Liver (tissue), 3 donors: Measurements from ENCODE around the gene LPAR2.

Experiments used
- FOXA1 ChIP-seq: IDR thresholded peaks from 2 replicates; pipeline ENCODE4 v1.6.1; 2016; ENCODE audit warnings: antibody characterized with exemption
- GABPA ChIP-seq, 2 donors: IDR thresholded peaks in 1 of 2; conservative IDR thresholded peaks in 1 of 2; 2 replicates each; pipeline ENCODE4 v1.6.1; 2016; ENCODE audit warnings: antibody characterized with exemption in 2 of 2, mild to moderate bottlenecking in 1 of 2, moderate library complexity in 1 of 2
- JUND ChIP-seq, 2 donors: IDR thresholded peaks; 2 replicates each; pipeline ENCODE4 v1.6.1; 2016; ENCODE audit warnings: antibody characterized with exemption in 2 of 2
- RAD21 ChIP-seq, 2 donors: IDR thresholded peaks; 2 replicates each; pipeline ENCODE4 v1.6.1; 2016; ENCODE audit warnings: antibody characterized with exemption in 2 of 2, mild to moderate bottlenecking in 2 of 2
- SP1 ChIP-seq: IDR thresholded peaks from 2 replicates; pipeline ENCODE4 v1.6.1; 2018; ENCODE audit warnings: antibody characterized with exemption, mild to moderate bottlenecking
- TAF1 ChIP-seq: conservative IDR thresholded peaks from 2 replicates; pipeline ENCODE4 v1.6.1; 2016; ENCODE audit warnings: antibody characterized with exemption, mild to moderate bottlenecking
- YY1 ChIP-seq: IDR thresholded peaks from 2 replicates; pipeline ENCODE4 v1.6.1; 2016; ENCODE audit warnings: antibody characterized with exemption, mild to moderate bottlenecking
- TF ChIP-seq, protein P1 (sequence below): fragments of 150-350 bp; IDR thresholded peaks from 2 replicates; pipeline ENCODE4 v1.5.1; 2017; ENCODE audit warnings: improper control_type of control experiment, low read depth, low read length; ENCODE audit not compliant: missing input control
- TF ChIP-seq, protein P2 (sequence below): IDR thresholded peaks from 2 replicates; pipeline ENCODE4 v1.6.1; 2016; ENCODE audit warnings: antibody characterized with exemption, mild to moderate bottlenecking
- TF ChIP-seq, protein P3 (sequence below): IDR thresholded peaks from 2 replicates; pipeline ENCODE4 v1.6.1; 2016; ENCODE audit warnings: antibody characterized with exemption
- TF ChIP-seq, protein P4 (sequence below): IDR thresholded peaks from 2 replicates; pipeline ENCODE4 v1.6.1; 2016; ENCODE audit warnings: antibody characterized with exemption
- donor health status: healthy.
- donor health status: healthy.

DNA sequence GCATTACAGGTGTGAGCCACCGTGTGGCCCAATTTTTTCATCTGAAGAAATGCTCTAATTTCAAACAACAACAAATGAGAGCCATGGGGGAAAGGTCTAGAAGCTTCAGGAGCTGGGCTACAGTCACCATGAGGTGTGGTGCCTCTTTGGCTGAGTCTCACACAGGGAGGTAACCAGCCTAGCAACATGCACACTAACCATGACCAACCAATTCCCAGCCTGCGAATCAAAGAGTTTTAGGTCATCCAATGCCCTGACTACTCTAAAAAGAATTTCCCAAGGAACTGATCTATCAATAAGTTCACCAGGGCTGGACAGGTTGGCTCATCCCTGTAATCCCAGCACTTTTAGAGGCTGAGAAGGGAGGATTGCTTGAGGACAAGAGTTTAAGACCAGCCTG is 39.5 kb downstream of the LPAR2 start:
- no peak for TF ChIP-seq YY1
- TF ChIP-seq, protein P1, sequence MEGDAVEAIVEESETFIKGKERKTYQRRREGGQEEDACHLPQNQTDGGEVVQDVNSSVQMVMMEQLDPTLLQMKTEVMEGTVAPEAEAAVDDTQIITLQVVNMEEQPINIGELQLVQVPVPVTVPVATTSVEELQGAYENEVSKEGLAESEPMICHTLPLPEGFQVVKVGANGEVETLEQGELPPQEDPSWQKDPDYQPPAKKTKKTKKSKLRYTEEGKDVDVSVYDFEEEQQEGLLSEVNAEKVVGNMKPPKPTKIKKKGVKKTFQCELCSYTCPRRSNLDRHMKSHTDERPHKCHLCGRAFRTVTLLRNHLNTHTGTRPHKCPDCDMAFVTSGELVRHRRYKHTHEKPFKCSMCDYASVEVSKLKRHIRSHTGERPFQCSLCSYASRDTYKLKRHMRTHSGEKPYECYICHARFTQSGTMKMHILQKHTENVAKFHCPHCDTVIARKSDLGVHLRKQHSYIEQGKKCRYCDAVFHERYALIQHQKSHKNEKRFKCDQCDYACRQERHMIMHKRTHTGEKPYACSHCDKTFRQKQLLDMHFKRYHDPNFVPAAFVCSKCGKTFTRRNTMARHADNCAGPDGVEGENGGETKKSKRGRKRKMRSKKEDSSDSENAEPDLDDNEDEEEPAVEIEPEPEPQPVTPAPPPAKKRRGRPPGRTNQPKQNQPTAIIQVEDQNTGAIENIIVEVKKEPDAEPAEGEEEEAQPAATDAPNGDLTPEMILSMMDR = no peak
- TF ChIP-seq SP1 = no peak
- TF ChIP-seq, protein P2, sequence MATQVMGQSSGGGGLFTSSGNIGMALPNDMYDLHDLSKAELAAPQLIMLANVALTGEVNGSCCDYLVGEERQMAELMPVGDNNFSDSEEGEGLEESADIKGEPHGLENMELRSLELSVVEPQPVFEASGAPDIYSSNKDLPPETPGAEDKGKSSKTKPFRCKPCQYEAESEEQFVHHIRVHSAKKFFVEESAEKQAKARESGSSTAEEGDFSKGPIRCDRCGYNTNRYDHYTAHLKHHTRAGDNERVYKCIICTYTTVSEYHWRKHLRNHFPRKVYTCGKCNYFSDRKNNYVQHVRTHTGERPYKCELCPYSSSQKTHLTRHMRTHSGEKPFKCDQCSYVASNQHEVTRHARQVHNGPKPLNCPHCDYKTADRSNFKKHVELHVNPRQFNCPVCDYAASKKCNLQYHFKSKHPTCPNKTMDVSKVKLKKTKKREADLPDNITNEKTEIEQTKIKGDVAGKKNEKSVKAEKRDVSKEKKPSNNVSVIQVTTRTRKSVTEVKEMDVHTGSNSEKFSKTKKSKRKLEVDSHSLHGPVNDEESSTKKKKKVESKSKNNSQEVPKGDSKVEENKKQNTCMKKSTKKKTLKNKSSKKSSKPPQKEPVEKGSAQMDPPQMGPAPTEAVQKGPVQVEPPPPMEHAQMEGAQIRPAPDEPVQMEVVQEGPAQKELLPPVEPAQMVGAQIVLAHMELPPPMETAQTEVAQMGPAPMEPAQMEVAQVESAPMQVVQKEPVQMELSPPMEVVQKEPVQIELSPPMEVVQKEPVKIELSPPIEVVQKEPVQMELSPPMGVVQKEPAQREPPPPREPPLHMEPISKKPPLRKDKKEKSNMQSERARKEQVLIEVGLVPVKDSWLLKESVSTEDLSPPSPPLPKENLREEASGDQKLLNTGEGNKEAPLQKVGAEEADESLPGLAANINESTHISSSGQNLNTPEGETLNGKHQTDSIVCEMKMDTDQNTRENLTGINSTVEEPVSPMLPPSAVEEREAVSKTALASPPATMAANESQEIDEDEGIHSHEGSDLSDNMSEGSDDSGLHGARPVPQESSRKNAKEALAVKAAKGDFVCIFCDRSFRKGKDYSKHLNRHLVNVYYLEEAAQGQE = no peak
- TF ChIP-seq TAF1 = no peak
- no peak for TF ChIP-seq GABPA (IDR thresholded peaks at IDR 0.05 in 1 of 2, conservative IDR thresholded peaks at IDR 0.05 in 1 of 2)
- no peak for TF ChIP-seq FOXA1
- TF ChIP-seq, protein P3, sequence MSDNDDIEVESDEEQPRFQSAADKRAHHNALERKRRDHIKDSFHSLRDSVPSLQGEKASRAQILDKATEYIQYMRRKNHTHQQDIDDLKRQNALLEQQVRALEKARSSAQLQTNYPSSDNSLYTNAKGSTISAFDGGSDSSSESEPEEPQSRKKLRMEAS = no peak
- TF ChIP-seq JUND (IDR thresholded peaks at IDR 0.05) = no peak
- TF ChIP-seq, protein P4, sequence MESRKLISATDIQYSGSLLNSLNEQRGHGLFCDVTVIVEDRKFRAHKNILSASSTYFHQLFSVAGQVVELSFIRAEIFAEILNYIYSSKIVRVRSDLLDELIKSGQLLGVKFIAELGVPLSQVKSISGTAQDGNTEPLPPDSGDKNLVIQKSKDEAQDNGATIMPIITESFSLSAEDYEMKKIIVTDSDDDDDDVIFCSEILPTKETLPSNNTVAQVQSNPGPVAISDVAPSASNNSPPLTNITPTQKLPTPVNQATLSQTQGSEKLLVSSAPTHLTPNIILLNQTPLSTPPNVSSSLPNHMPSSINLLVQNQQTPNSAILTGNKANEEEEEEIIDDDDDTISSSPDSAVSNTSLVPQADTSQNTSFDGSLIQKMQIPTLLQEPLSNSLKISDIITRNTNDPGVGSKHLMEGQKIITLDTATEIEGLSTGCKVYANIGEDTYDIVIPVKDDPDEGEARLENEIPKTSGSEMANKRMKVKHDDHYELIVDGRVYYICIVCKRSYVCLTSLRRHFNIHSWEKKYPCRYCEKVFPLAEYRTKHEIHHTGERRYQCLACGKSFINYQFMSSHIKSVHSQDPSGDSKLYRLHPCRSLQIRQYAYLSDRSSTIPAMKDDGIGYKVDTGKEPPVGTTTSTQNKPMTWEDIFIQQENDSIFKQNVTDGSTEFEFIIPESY = no peak
- TF ChIP-seq RAD21 (IDR thresholded peaks at IDR 0.05) = no peak
